Activated CD8-positive, alpha-beta T cell treated with anti-CD3 and anti-CD28 coated beads, Interleukin-2, amount 10 ng/mL, durations not matched to agents 7 days and 5 days (primary cell): ENCODE results near the gene TMEM45A. TPM values are rescaled to one million over a fixed set of nuclear protein-coding genes. Genes with fewer than 3 reads are reported as not detected.
"Not testable (repeated sequence)": the region's sequence is repeated elsewhere in the genome, so short reads cannot be mapped to it uniquely, and the experiment has no call there.

Experiments
- ATAC-seq: fragments of 150-1000 bp; cut with Tn5 transposase; one replicate; pipeline ENCODE4 v1.10.0; 2021; ENCODE audit warnings: moderate library complexity
- CTCF ChIA-PET: fragments of 350-600 bp; sonication (Branson Sonifier 250); formaldehyde crosslinking; loops from one replicate; lab custom pipeline; 2021; ENCODE audit warnings: antibody characterized with exemption; lab: Charles Lee
- POLR2A ChIA-PET: fragments of 350-600 bp; sonication (Branson Sonifier 250); formaldehyde crosslinking; loops from one replicate; lab custom pipeline; 2021; ENCODE audit warnings: antibody characterized with exemption; lab: Charles Lee
- DNase-seq: peaks from one replicate; pipeline ENCODE4 v3.0.0-alpha.2; 2020
- H3K27ac Mint-ChIP-seq: one replicate; pipeline ENCODE4 v1.8.0; 2021; ENCODE audit warnings: mild to moderate bottlenecking, mixed read lengths
- H3K27me3 Mint-ChIP-seq: one replicate; pipeline ENCODE4 v1.8.0; 2021; ENCODE audit warnings: low read depth, mixed read lengths
- H3K36me3 Mint-ChIP-seq: one replicate; pipeline ENCODE4 v1.8.0; 2021; ENCODE audit warnings: low read depth, mixed read lengths
- H3K4me1 Mint-ChIP-seq: one replicate; pipeline ENCODE4 v1.8.0; 2021; ENCODE audit warnings: low read depth, mixed read lengths
- H3K4me3 Mint-ChIP-seq: one replicate; pipeline ENCODE4 v1.8.0; 2021; ENCODE audit warnings: mild to moderate bottlenecking, mixed read lengths
- H3K9me3 Mint-ChIP-seq: one replicate; pipeline ENCODE4 v1.8.0; 2022; ENCODE audit warnings: mixed read lengths; ENCODE audit not compliant: insufficient read depth
- total RNA-seq, 2 experiments: library from RNA; stranded (reverse); gene quantifications; one replicate each; pipeline ENCODE4 v1.2.3, GENCODE V29; 2021

TMEM45A gene
- total RNA-seq, 2 experiments from 2014 or later = 0.29 to 0.42 TPM

GRCh38 chr3:100562224-100562857 is 69.9 kb downstream of the TMEM45A start:
- POLR2A ChIA-PET = no interaction called here
- no peaks in the 10 kb centered on the region for H3K27me3 Mint-ChIP-seq

DNA sequence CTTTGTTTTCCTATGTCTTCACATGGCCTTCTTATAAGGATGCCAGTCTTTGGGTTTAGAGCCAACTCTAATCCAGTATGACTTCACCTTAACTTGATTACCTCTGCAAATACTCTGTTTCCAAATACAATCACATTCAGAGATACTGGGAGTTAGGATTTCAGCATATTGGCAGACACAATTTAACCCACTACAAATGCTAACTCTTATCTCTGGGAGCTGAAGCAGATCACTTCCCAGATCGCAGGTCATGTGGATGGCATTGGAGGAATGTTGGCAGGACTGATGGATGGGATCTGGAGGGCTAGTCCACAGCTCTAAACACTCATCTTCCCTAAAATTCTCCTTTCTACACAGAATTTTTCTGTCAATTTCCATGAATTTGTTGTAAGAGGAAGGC is 70.8 kb downstream of the TMEM45A start:
- no peaks in the 10 kb centered on the region for H3K4me1 Mint-ChIP-seq
- CTCF ChIA-PET = no interaction called here
- H3K27me3 Mint-ChIP-seq = no peaks in the 10 kb centered on the region
- H3K27ac Mint-ChIP-seq = no peak overlapping the region
- H3K4me3 Mint-ChIP-seq = no peak overlapping the region
- DNase-seq (no peak), ATAC-seq (no peak)
- POLR2A ChIA-PET = no interaction called here
- H3K36me3 Mint-ChIP-seq = no peaks in the 10 kb centered on the region
- H3K9me3 Mint-ChIP-seq = no peaks in the 10 kb centered on the region

More at GRCh38 chr3:100562224-100562857, 69.9 kb downstream of the TMEM45A start:
- no peak overlapping the region for H3K27ac Mint-ChIP-seq
- H3K9me3 Mint-ChIP-seq = no peaks in the 10 kb centered on the region
- CTCF ChIA-PET = no interaction called here
- no peaks in the 10 kb centered on the region for H3K36me3 Mint-ChIP-seq
- DNase-seq (no peak), ATAC-seq (no peak)
- no peak overlapping the region for H3K4me3 Mint-ChIP-seq
- H3K4me1 Mint-ChIP-seq = no peaks in the 10 kb centered on the region

- ChIA-PET CTCF (no interaction called here), POLR2A (no interaction called here)
- Mint-ChIP-seq H3K36me3 (no peaks in the 10 kb centered on the region), H3K27ac (no peak overlapping the region), H3K27me3 (no peaks in the 10 kb centered on the region), H3K4me1 (no peaks in the 10 kb centered on the region), H3K4me3 (no peak overlapping the region), H3K9me3 (no peaks in the 10 kb centered on the region)
- DNase-seq = no peak
- ATAC-seq = no peak
Measured at GRCh38 chr3:100563652-100564211, 71.3 kb downstream of the TMEM45A start.

DNA sequence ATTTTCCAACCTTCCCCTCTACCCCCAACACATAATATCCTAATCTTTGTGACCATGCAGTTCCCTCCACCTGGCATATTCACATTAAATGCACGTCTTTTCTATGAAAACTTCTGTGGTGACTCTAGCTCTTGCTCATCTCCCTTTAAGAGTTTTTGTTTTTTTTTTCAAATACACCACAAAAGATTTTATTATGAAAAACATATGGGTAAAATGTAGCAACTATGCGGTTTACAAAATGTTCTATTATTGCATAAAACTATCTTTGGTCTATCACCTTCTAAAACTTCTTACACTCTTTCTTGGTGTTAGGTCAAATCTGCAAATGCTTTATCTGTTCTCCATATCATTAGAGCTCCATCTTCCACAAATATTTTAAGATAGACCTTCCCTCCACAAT is 78.4 kb downstream of the TMEM45A start:
- POLR2A ChIA-PET = no interaction called here
- Mint-ChIP-seq H3K27ac (no peak overlapping the region), H3K9me3 (no peaks in the 10 kb centered on the region), H3K27me3 (peaks cover 4% of the 10 kb centered on the region), H3K4me1 (no peaks in the 10 kb centered on the region), H3K4me3 (no peak overlapping the region), H3K36me3 (no peaks in the 10 kb centered on the region)
- ATAC-seq (no peak), DNase-seq (no peak)
- CTCF ChIA-PET = interaction anchor here (1.2 to 1.7 kb wide), 2 partner anchors 19 to 22 kb away, joined by 3 to 6 read pairs; no protein-coding TSS in a partner anchor

DNA sequence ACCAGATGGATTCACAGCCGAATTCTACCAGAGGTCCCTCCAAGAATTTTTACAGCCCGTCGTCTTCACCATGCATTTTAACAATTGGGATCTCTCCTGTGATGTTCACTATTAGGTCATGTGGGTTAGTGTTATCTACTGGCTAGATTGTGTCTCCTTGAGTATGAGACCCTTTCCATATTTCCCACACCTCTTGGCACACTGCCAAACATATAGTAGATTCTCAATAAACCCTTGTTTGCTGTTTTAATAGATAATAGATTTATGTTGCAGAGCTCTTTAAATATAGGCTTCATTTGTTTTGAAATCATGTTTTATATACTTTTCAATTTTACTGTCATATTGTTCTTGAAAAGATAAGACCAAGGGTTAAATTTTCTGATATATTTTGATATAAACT is 82.1 kb downstream of the TMEM45A start:
- no peak for DNase-seq
- Mint-ChIP-seq H3K4me1 (no peaks in the 10 kb centered on the region), H3K4me3 (no peak overlapping the region), H3K9me3 (no peaks in the 10 kb centered on the region), H3K27ac (no peak overlapping the region), H3K27me3 (peaks cover 10% of the 10 kb centered on the region), H3K36me3 (no peaks in the 10 kb centered on the region)
- no peak for ATAC-seq
- CTCF ChIA-PET = interaction anchor here (1.3 to 1.5 kb wide), 2 partner anchors 15 to 111 kb away, joined by 3 read pairs; no protein-coding TSS in a partner anchor
- POLR2A ChIA-PET = no interaction called here

- Mint-ChIP-seq H3K27me3 (peaks cover 10% of the 10 kb centered on the region), H3K9me3 (no peaks in the 10 kb centered on the region), H3K27ac (no peak overlapping the region), H3K36me3 (no peaks in the 10 kb centered on the region), H3K4me3 (no peak overlapping the region), H3K4me1 (no peaks in the 10 kb centered on the region)
- ATAC-seq = no peak
- POLR2A ChIA-PET = no interaction called here
- DNase-seq = no peak
- CTCF ChIA-PET = interaction anchor here (1.3 to 1.5 kb wide), 2 partner anchors 14 to 113 kb away, joined by 3 read pairs; no protein-coding TSS in a partner anchor
Measured at GRCh38 chr3:100575704-100576103, 83.3 kb downstream of the TMEM45A start.

DNA sequence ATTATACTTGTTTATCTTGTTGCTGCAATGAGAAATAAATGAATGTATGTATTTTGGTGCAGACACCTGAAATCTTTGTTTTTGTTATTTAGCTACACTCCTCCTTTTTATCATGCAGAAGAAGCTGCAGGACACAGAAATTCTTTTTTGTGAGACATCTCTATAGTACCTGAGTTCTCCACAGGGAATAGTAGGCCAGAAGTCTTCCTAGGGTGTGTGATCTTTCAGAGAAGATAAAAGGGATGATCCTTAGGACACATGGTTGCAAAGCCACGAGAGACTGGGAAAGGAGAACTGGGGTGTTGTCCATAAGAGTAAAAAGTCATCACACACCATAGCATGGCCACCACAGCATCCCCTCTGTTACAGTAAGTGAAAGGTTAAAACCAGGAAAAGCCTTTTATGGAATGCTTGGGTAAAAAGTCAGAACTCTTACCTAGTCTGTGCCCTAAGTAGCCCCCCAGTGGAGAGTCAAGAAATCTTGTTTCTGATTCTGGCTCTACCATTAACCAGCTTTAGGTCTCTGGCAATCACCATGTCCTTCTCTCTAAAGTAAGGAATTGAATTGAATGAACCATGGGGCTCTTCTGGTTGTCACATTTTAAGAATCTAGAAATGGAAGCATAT is 85.1 kb downstream of the TMEM45A start:
- Mint-ChIP-seq H3K27me3 (peaks cover 12% of the 10 kb centered on the region), H3K9me3 (no peaks in the 10 kb centered on the region), H3K36me3 (no peaks in the 10 kb centered on the region), H3K27ac (no peak overlapping the region), H3K4me3 (no peak overlapping the region), H3K4me1 (no peaks in the 10 kb centered on the region)
- DNase-seq (no peak), ATAC-seq (no peak)
- ChIA-PET POLR2A (no interaction called here), CTCF (interaction anchor here (2.5 kb wide), 1 partner anchor 12 kb away, joined by 9 read pairs; no protein-coding TSS in a partner anchor)

DNA sequence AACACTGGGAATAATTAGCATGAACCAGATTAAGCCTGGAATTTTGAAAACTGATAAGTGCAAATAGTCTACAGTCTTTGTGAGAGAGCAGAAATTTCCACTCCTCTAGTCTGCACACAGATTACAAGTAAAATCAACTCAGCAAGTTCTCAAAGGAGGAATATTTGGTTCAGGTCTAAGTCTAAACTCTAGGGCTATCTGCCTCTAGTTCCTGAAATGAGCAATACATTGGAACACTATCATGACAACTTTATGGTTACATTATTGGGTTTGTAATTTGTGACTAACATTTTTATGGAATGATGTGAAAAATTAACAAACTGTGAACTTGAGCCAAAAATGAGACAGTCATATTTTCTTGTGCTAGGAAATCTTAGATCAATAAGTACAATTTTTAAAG is 86.2 kb downstream of the TMEM45A start:
- H3K4me3 Mint-ChIP-seq = no peak overlapping the region
- ChIA-PET POLR2A (no interaction called here), CTCF (interaction anchor here (2.5 kb wide), 1 partner anchor 11 kb away, joined by 9 read pairs; no protein-coding TSS in a partner anchor)
- no peak overlapping the region for H3K27ac Mint-ChIP-seq
- DNase-seq = no peak
- H3K4me1 Mint-ChIP-seq = no peaks in the 10 kb centered on the region
- H3K9me3 Mint-ChIP-seq = no peaks in the 10 kb centered on the region
- no peaks in the 10 kb centered on the region for H3K36me3 Mint-ChIP-seq
- no peak for ATAC-seq
- H3K27me3 Mint-ChIP-seq = peaks cover 16% of the 10 kb centered on the region

DNA sequence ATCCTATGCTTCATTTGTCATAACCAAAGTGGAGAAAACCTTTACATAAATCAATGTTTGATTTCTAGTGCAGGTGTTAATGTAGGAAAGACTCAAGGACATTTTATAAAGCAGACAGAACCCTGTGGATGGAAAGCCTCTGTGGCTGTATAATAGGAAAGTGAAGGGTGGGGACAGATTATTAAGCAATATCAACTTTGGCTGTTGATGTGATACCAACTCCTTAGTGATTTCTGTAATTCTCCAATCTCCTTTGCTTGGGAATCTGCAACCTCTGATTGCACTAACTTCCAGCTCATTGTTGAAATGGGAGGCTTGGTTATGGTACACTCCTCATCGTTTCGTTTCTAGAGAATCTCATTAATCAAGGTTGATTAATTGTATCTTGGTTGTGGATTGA is 87.7 kb downstream of the TMEM45A start:
- H3K4me3 Mint-ChIP-seq = no peak overlapping the region
- ATAC-seq (no peak), DNase-seq (no peak)
- peaks cover 19% of the 10 kb centered on the region for H3K27me3 Mint-ChIP-seq
- H3K4me1 Mint-ChIP-seq = no peaks in the 10 kb centered on the region
- no peak overlapping the region for H3K27ac Mint-ChIP-seq
- no peaks in the 10 kb centered on the region for H3K9me3 Mint-ChIP-seq
- no peaks in the 10 kb centered on the region for H3K36me3 Mint-ChIP-seq
- ChIA-PET CTCF (interaction anchor here (1.5 to 2.1 kb wide), 2 partner anchors 10 to 11 kb away, joined by 4 to 5 read pairs; no protein-coding TSS in a partner anchor), POLR2A (no interaction called here)

DNA sequence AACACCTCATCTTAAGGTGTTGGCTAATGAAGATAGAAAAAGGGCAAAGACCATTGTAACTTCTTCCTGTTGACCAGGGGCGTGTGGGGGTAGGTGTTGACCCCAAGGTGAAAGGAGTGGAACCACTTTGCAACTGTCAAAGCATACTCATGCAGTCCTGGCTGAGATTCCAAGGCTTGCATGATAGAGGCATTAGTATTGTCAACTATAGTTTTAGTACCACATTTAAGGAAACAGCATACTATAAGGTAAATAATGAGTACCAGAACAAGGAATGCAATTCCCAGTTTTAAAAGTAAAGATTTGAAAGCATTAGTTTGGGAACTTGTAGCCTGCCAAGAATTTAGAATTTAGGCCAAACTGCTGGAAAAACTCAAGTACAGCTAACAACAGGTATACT is 89.2 kb downstream of the TMEM45A start:
- no peaks in the 10 kb centered on the region for H3K36me3 Mint-ChIP-seq
- no peaks in the 10 kb centered on the region for H3K9me3 Mint-ChIP-seq
- H3K4me1 Mint-ChIP-seq = no peaks in the 10 kb centered on the region
- H3K27me3 Mint-ChIP-seq = peaks cover 19% of the 10 kb centered on the region
- ATAC-seq (no peak), DNase-seq (no peak)
- no peak overlapping the region for H3K27ac Mint-ChIP-seq
- ChIA-PET POLR2A (no interaction called here), CTCF (no interaction called here)
- no peak overlapping the region for H3K4me3 Mint-ChIP-seq

DNA sequence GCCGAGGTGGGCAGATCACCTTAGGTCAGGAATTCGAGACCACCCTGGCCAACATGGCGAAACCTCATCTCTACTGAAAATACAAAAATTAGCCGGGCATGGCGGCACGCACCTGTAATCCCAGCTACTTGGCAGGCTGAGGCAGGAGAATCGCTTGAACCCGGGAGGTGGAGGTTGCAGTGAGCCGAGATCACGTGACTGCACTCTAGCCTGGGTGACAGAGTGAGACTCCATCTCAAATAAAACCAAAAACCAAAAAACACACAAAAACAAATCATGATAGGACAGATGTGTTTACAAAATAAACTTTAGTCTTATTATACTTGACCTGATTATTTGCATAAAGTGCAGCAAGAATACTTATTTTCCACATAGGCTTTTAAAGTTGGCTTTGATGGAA is 89.7 kb downstream of the TMEM45A start:
- H3K9me3 Mint-ChIP-seq, ATAC-seq, POLR2A ChIA-PET, H3K36me3 Mint-ChIP-seq, H3K4me1 Mint-ChIP-seq, H3K27ac Mint-ChIP-seq, DNase-seq, H3K4me3 Mint-ChIP-seq: not testable (repeated sequence)
- CTCF ChIA-PET = interaction anchor here (0.8 kb wide), 1 partner anchor 119 kb away, joined by 3 read pairs; no protein-coding TSS in a partner anchor
- H3K27me3 Mint-ChIP-seq = peaks cover 19% of the 10 kb centered on the region

DNA sequence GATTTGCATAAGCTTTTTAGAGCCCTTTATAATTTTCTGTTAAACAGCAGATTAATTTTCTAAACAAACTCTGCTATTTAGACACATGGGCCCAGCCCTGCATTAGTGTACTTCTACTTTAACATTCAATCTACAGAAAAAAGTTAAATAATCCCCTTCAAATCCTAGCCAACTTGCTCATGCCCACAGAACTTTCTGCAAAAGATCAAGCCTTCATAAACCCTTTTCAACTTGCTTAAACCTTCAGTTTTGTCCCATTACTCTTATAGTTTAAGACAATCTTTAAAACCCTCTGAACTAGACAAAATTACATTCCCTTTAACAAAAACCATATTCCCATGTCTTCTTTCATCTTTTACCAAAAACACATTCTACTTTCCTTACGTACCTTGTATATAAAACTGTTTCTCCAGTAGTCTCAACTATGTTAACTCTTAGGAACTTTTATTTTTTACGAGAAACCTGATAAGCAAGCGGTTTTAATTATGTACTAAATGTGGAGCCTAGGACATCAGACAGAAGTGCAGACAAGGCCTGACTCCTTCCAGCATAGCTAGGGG is 91.8 kb downstream of the TMEM45A start:
- CTCF ChIA-PET = no interaction called here
- Mint-ChIP-seq H3K4me1 (no peaks in the 10 kb centered on the region), H3K9me3 (no peaks in the 10 kb centered on the region), H3K27me3 (peaks cover 14% of the 10 kb centered on the region), H3K27ac (no peak overlapping the region), H3K36me3 (no peaks in the 10 kb centered on the region), H3K4me3 (no peak overlapping the region)
- DNase-seq = no peak
- no peak for ATAC-seq
- POLR2A ChIA-PET = no interaction called here
